GM12891 (cell line): ENCODE measurements around the gene KCNH5.

Experiments
- DNase-seq: peaks from one replicate; pipeline ENCODE4 v3.0.0; 2011; ENCODE audit warnings: low spot score; ENCODE audit not compliant: insufficient read length
- FAIRE-seq: peaks from 2 replicates; lab custom pipeline; 2011; peaks lifted over from hg19 to GRCh38; lab: Jason Lieb, UNC
- PAX5 ChIP-seq: IDR thresholded peaks from 2 replicates; pipeline ENCODE4 v1.6.1; 2011; ENCODE audit warnings: low read length, moderate library complexity, mild to moderate bottlenecking; ENCODE audit not compliant: insufficient read depth, severe bottlenecking
- POLR2A ChIP-seq: IDR thresholded peaks from 2 replicates; pipeline ENCODE4 v1.6.1; 2011; ENCODE audit warnings: low read depth, low read length, control low read depth
- POLR2AphosphoS5 ChIP-seq: IDR thresholded peaks from 2 replicates; pipeline ENCODE4 v1.6.1; 2011; ENCODE audit warnings: low read depth, low read length, control low read depth
- POU2F2 ChIP-seq: IDR thresholded peaks from 2 replicates; pipeline ENCODE4 v1.6.1; 2011; ENCODE audit warnings: low read depth, mild to moderate bottlenecking, control low read depth, low read length, moderate library complexity
- SPI1 ChIP-seq: IDR thresholded peaks from 2 replicates; pipeline ENCODE4 v1.6.1; 2011; ENCODE audit warnings: low read depth, low read length, control low read depth
- TAF1 ChIP-seq: IDR thresholded peaks from 2 replicates; pipeline ENCODE4 v1.6.1; 2011; ENCODE audit warnings: low read depth, low read length, control low read depth

KCNH5 gene

DNA sequence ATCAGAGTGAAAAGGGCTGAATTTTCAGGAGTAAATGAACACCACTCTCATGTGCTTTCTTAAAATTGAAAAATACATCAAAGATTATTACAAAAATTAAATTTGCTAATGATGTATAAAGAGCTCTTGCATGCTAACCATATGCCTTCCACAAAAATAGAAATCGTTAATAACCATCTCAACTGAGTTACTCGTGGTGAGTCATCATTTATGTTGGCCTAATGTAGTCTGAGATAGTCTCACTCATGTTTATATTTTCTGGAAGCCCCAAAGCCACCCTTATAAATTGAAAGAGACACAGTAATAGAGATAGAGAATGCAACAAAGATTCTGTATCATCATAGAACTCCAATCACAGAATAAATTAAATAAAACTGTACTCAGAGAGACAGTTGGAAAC, 131.2 kb downstream of the KCNH5 start:
- no peak for DNase-seq
- FAIRE-seq = no peak
- no peak for TF ChIP-seq POU2F2
- TF ChIP-seq POLR2AphosphoS5 = no peak
- no peak for TF ChIP-seq SPI1
- TF ChIP-seq PAX5 = no peak
- no peak for TF ChIP-seq POLR2A
- no peak for TF ChIP-seq TAF1

DNA sequence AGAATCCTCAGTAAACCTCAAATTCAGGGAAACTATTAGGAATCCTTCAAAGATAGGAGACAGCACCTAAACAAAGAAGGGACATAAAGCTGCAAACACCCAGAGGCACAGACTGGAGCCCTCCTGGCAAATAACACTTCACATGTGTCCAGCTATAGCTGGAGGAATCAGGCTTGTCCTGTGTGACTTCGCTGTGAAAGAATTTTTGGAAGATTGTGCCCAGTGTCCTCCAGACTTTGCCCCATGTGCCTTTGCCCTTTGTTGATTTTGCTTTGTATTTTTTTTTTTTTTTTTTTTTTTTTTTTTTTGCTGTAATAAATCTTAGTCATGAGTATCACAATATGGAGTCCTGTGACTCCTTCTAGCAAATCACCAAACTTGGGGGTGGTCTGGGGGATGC, 136.8 kb downstream of the KCNH5 start:
- TF ChIP-seq POU2F2 (no peak), POLR2A (no peak)
- no peak for DNase-seq
- FAIRE-seq = no peak

GRCh38 chr14:62905566-62905965, 139.7 kb downstream of the KCNH5 start:
- DNase-seq (no peak), FAIRE-seq (no peak)
- TF ChIP-seq SPI1 = no peak
- TF ChIP-seq TAF1 = no peak
- TF ChIP-seq POU2F2 = no peak
- no peak for TF ChIP-seq POLR2A
- TF ChIP-seq POLR2AphosphoS5 = no peak
- no peak for TF ChIP-seq PAX5

GRCh38 chr14:62897771-62898170, 147.5 kb downstream of the KCNH5 start:
- FAIRE-seq = no peak
- TF ChIP-seq PAX5 = no peak
- TF ChIP-seq POLR2A = no peak
- TF ChIP-seq POLR2AphosphoS5 = no peak
- no peak for TF ChIP-seq POU2F2
- no peak for TF ChIP-seq TAF1
- TF ChIP-seq SPI1 = no peak
- no peak for DNase-seq

- DNase-seq = no peak
- no peak for FAIRE-seq
- TF ChIP-seq POLR2A (no peak), POU2F2 (no peak), TAF1 (no peak), PAX5 (no peak), SPI1 (no peak), POLR2AphosphoS5 (no peak)
Observed at GRCh38 chr14:62896932-62897456, 148.3 kb downstream of the KCNH5 start.

GRCh38 chr14:62894736-62895135, 150.5 kb downstream of the KCNH5 start:
- no peak for FAIRE-seq
- TF ChIP-seq POLR2A (no peak), POLR2AphosphoS5 (no peak), PAX5 (no peak), TAF1 (no peak), SPI1 (no peak), POU2F2 (no peak)
- DNase-seq = no peak

GRCh38 chr14:62889364-62889763, 155.9 kb downstream of the KCNH5 start:
- no peak for DNase-seq
- FAIRE-seq = no peak
- TF ChIP-seq POLR2AphosphoS5 (no peak), POLR2A (no peak), PAX5 (no peak), SPI1 (no peak), TAF1 (no peak), POU2F2 (no peak)

DNA sequence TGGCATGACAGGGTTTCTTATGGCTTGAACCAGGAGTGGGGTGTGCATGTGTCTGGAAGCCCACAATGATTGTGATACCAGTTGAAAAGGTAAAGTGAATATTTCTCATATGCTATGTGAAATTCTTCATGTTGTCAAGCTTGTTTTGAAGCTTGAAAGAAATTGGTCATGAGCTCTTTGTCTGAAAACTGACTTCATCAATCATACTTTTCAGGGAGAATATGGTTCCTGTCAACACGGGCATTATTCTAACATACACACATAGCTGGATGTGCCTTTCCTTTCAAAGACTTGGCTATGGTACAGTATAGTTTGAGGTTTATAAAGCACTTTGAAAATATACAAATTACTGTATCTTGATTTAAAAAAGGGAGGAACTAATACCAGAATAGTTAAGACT, 158.8 kb downstream of the KCNH5 start:
- DNase-seq (no peak), FAIRE-seq (no peak)
- TF ChIP-seq PAX5 = no peak
- no peak for TF ChIP-seq POLR2AphosphoS5
- no peak for TF ChIP-seq POU2F2
- no peak for TF ChIP-seq SPI1
- TF ChIP-seq POLR2A = no peak
- TF ChIP-seq TAF1 = no peak

GRCh38 chr14:62885451-62885850, 159.8 kb downstream of the KCNH5 start:
- no peak for TF ChIP-seq POLR2A
- no peak for TF ChIP-seq POLR2AphosphoS5
- TF ChIP-seq SPI1 = no peak
- FAIRE-seq = no peak
- DNase-seq = no peak

DNA sequence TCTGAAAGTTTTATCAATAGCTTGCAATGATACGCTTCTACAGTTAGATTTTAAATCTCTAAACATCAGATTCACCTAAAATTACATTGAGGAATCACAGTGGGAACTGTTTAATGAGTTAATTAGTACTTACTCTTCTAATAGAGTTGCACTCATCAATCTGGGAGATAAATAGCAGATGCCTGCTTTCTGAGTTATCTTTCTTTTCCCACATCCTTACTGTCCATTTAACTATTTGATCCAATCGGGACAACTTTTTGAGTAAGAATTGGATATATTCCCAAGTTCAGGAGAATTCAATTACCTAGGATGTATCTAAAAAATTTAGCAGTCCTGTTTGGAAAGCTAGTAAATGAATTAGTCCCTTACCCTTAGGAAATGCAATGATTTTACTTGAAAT, 162.3 kb downstream of the KCNH5 start:
- TF ChIP-seq POU2F2 (no peak), POLR2A (no peak), TAF1 (no peak), POLR2AphosphoS5 (no peak), SPI1 (no peak), PAX5 (no peak)
- FAIRE-seq (no peak), DNase-seq (no peak)
